ENCODE results near the gene BICD1. TPM values are rescaled to one million over a fixed set of nuclear protein-coding genes. Genes with fewer than 3 reads are reported as not detected.

The BICD1 gene
- total and polyA plus RNA-seq, 2 donors (not counting 3 experiments of a cell fraction or from before 2014, with no cell fraction given), result 12.2 to 51.0 TPM

DNA sequence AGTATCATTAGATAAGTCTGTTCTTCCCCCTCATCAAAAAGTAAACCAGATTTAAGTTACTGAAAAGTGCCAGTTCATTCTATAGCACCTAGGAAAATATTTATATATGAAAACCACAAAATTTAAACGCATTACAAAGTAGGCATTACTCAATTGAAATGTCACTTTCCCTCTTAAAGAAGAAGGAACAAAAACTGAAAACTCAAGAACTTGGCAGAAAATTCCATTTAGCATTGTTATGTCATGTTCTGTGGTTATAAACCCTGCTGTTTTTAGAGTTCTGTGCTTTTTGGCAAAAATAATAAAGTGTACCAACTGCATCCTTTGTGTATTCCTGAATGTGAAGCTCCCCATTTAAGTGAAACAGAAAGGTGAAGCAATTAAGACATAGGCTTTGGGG lies 296.3 kb downstream of the BICD1 start:
- TF ChIP-seq JUN (IDR thresholded peaks at IDR 0.05; ENCODE audit: borderline replicate concordance, insufficient read depth, insufficient read length, low read depth) (no peak), GATA2 (IDR thresholded peaks at IDR 0.05; ENCODE audit: insufficient read depth, insufficient read length, low read depth, low read length) (no peak), MYC (IDR thresholded peaks at IDR 0.05; ENCODE audit: low read depth, low read length) (no peak), EZH2 (IDR thresholded peaks at IDR 0.05; ENCODE audit: borderline replicate concordance, low read depth, low read length, severe bottlenecking) (no peak), POLR2A (IDR thresholded peaks at IDR 0.05; ENCODE audit: low read depth, low read length) (no peak), POLR2AphosphoS5 (IDR thresholded peaks at IDR 0.05; ENCODE audit: insufficient read depth, low read depth, low read length) (no peak)
- TF ChIP-seq, protein P1, sequence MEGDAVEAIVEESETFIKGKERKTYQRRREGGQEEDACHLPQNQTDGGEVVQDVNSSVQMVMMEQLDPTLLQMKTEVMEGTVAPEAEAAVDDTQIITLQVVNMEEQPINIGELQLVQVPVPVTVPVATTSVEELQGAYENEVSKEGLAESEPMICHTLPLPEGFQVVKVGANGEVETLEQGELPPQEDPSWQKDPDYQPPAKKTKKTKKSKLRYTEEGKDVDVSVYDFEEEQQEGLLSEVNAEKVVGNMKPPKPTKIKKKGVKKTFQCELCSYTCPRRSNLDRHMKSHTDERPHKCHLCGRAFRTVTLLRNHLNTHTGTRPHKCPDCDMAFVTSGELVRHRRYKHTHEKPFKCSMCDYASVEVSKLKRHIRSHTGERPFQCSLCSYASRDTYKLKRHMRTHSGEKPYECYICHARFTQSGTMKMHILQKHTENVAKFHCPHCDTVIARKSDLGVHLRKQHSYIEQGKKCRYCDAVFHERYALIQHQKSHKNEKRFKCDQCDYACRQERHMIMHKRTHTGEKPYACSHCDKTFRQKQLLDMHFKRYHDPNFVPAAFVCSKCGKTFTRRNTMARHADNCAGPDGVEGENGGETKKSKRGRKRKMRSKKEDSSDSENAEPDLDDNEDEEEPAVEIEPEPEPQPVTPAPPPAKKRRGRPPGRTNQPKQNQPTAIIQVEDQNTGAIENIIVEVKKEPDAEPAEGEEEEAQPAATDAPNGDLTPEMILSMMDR (IDR thresholded peaks at IDR 0.05; ENCODE audit: extremely low read depth in 1 of 2, insufficient read depth in 1 of 2, low read depth in 1 of 2, low read length in 2 of 2), result no peak
- Histone ChIP-seq H3K9me3 (replicated peaks; ENCODE audit: control insufficient read depth, insufficient read depth, low read length) (no peaks in the 10 kb centered on the region), H3K27ac (ENCODE audit: insufficient read depth, low read depth, low read length) (no peak overlapping the region), H3K4me1 (ENCODE audit: control insufficient read depth, extremely low read depth, insufficient read depth, low read length) (peaks cover 6% of the 10 kb centered on the region), H3K4me3 (replicated peaks in 1 of 3; ENCODE audit: insufficient read depth in 1 of 3, low read depth in 1 of 3, low read length in 3 of 3) (no peak overlapping the region), H3K27me3 (ENCODE audit: control insufficient read depth in 2 of 2, insufficient read depth in 2 of 2, low read length in 2 of 2) (no peaks in the 10 kb centered on the region), H4K20me1 (replicated peaks; ENCODE audit: control insufficient read depth, extremely low read depth, insufficient read depth, low read length) (no peaks in the 10 kb centered on the region), H3K79me2 (ENCODE audit: control insufficient read depth, insufficient read depth, low read length) (peaks cover 17% of the 10 kb centered on the region), H3K9ac (replicated peaks; ENCODE audit: extremely low read depth, insufficient read depth, low read length) (no peak overlapping the region), H3K4me2 (ENCODE audit: insufficient read depth, low read length) (no peak overlapping the region), H3K9me1 (replicated peaks; ENCODE audit: control insufficient read depth, extremely low read depth, insufficient read depth, low read length) (no peaks in the 10 kb centered on the region), H3K36me3 (ENCODE audit: control insufficient read depth in 2 of 2, extremely low read depth in 1 of 2, insufficient read depth in 2 of 2, low read length in 2 of 2) (no peaks in the 10 kb centered on the region), H2AFZ (ENCODE audit: low read depth, low read length) (no peak overlapping the region)
- ChIA-PET CTCF (interaction anchor here (1.4 kb wide), 1 partner anchor 269 kb away, joined by 6 read pairs; no protein-coding TSS in a partner anchor), POLR2A (interaction anchor here (0.8 kb wide), 1 partner anchor 70 kb away, joined by 5 read pairs; no protein-coding TSS in a partner anchor)
- no peak for DNase-seq (ENCODE audit: low read depth, low spot score)
- dilution Hi-C loops (cut with MboI; ENCODE audit: extremely low pct_ligation_motif_present, low sequenced_read_pairs), result no loop called here
- intact Hi-C loops (cut with micrococcal nuclease), result no loop called here
- peak; percentile 26 for FAIRE-seq
- BruUV-seq (replicated peaks), result no TSS peak
